Measurements from ENCODE around the gene CCDC3.

GRCh38 chr10:12854988-12855387, 146.5 kb downstream of the CCDC3 start:
- TF ChIP-seq CTCF (IDR thresholded peaks at IDR 0.05 in 4 of 5, conservative IDR thresholded peaks at IDR 0.05 in 1 of 5) (no peak), POLR2A (IDR thresholded peaks at IDR 0.05) (no peak)
